Measurements from ENCODE around the gene ITGAX.

The ITGAX gene

GRCh38 chr16:31348579-31348978, 6.4 kb upstream of the ITGAX start:
- no peak for DNase-seq (ENCODE audit: low read depth in 2 of 2)

GRCh38 chr16:31350275-31351005, 4.5 kb upstream of the ITGAX start:
- no peak for DNase-seq (ENCODE audit: low read depth in 2 of 2)

- no peak for DNase-seq (ENCODE audit: low read depth in 2 of 2)
These were observed 3.6 kb upstream of the ITGAX start for GRCh38 chr16:31351246-31351941.

GRCh38 chr16:31351942-31352325, 3.0 kb upstream of the ITGAX start:
- DNase-seq (ENCODE audit: low read depth in 2 of 2): no peak

GRCh38 chr16:31352376-31353115, 2.4 kb upstream of the ITGAX start:
- DNase-seq (ENCODE audit: low read depth in 2 of 2): no peak

- no peak for DNase-seq (ENCODE audit: low read depth in 2 of 2)
These were observed 590 bp downstream of the ITGAX start for GRCh38 chr16:31355431-31356100.

GRCh38 chr16:31356566-31357323, 1.8 kb downstream of the ITGAX start:
- no peak for DNase-seq (ENCODE audit: low read depth in 2 of 2)

GRCh38 chr16:31357324-31358109, 2.5 kb downstream of the ITGAX start:
- no peak for DNase-seq (ENCODE audit: low read depth in 2 of 2)

GRCh38 chr16:31360251-31360650, 5.3 kb downstream of the ITGAX start:
- DNase-seq (ENCODE audit: low read depth in 2 of 2): no peak

GRCh38 chr16:31361201-31362110, 6.5 kb downstream of the ITGAX start:
- no peak for DNase-seq (ENCODE audit: low read depth in 2 of 2)

- DNase-seq (ENCODE audit: low read depth in 2 of 2): no peak
These were observed 7.8 kb downstream of the ITGAX start for GRCh38 chr16:31362476-31363405.

- DNase-seq (ENCODE audit: low read depth in 2 of 2): no peak
These were observed 8.7 kb downstream of the ITGAX start for GRCh38 chr16:31363721-31364120.

- no peak for DNase-seq (ENCODE audit: low read depth in 2 of 2)
These were observed 9.4 kb downstream of the ITGAX start for GRCh38 chr16:31364421-31364820.

- no peak for DNase-seq (ENCODE audit: low read depth in 2 of 2)
These were observed 10.3 kb downstream of the ITGAX start for GRCh38 chr16:31365131-31365865.

GRCh38 chr16:31367853-31368252, 12.9 kb downstream of the ITGAX start:
- no peak for DNase-seq (ENCODE audit: low read depth in 2 of 2)

GRCh38 chr16:31371008-31371407, 16.0 kb downstream of the ITGAX start:
- no peak for DNase-seq (ENCODE audit: low read depth in 2 of 2)

GRCh38 chr16:31371619-31372484, 16.9 kb downstream of the ITGAX start:
- no peak for DNase-seq (ENCODE audit: low read depth in 2 of 2)

Measured in stimulated activated CD4-positive, alpha-beta T cell treated with anti-CD3 and anti-CD28 coated beads, Interleukin-1b, Interleukin-23, amount 100 ng/mL, for 1 hour (primary cell).